OCI-LY7 (cell line): ENCODE data around the gene GJB2. TPM values are rescaled to one million over a fixed set of nuclear protein-coding genes. Genes with fewer than 3 reads are reported as not detected.
A peak's percentile ranks its signal among the peaks of the same experiment; 100 is the strongest.

Experiments used
- BruUV-seq: library from RNA; stranded (reverse); fragments of 400-500 nt; replicated peaks from 2 replicates; lab custom pipeline; 2021; lab: Mats Ljungman, UMichigan
- CTCF ChIA-PET: fragments of 300-600 bp; sonication (Branson Sonifier 250); formaldehyde crosslinking; loops from one replicate; lab custom pipeline; 2022; ENCODE audit warnings: antibody characterized with exemption; ENCODE audit not compliant: unreplicated experiment; lab: Charles Lee
- POLR2A ChIA-PET: fragments of 300-600 bp; sonication (Branson Sonifier 250); formaldehyde crosslinking; loops from one replicate; lab custom pipeline; 2022; ENCODE audit warnings: antibody characterized with exemption; lab: Charles Lee
- DNase-seq: peaks from one replicate; pipeline ENCODE4 v3.0.0-alpha.2; 2015; ENCODE audit warnings: low spot score
- H2AFZ ChIP-seq: fragments of 200-600 bp; sonication (generic), shearing (Covaris generic); 2 replicates; pipeline ENCODE4 v1.6.1; 2014; ENCODE audit warnings: mild to moderate bottlenecking, antibody characterized with exemption, low read length, moderate library complexity
- H3K27ac ChIP-seq: fragments of 200-600 bp; sonication (generic); 2 replicates; pipeline ENCODE4 v1.5.1; 2014; ENCODE audit warnings: mixed run types, low read depth, mild to moderate bottlenecking, moderate library complexity, low read length, inconsistent platforms; ENCODE audit not compliant: poor library complexity, severe bottlenecking
- H3K36me3 ChIP-seq: fragments of 200-600 bp; sonication (generic); 2 replicates; pipeline ENCODE4 v1.6.1; 2014; ENCODE audit warnings: mild to moderate bottlenecking, antibody characterized with exemption, low read length, moderate library complexity, mixed read lengths; ENCODE audit not compliant: insufficient read depth
- H3K4me1 ChIP-seq: fragments of 200-600 bp; sonication (generic); 2 replicates; pipeline ENCODE4 v1.5.1; 2014; ENCODE audit warnings: mild to moderate bottlenecking, low read length; ENCODE audit not compliant: insufficient read depth, poor library complexity, severe bottlenecking
- H3K4me2 ChIP-seq: fragments of 200-600 bp; sonication (generic); 2 replicates; pipeline ENCODE4 v1.6.1; 2014; ENCODE audit warnings: mild to moderate bottlenecking, low read length
- H3K4me3 ChIP-seq: fragments of 200-600 bp; sonication (generic); 2 replicates; pipeline ENCODE4 v1.5.1; 2014; ENCODE audit warnings: mild to moderate bottlenecking, low read depth, low read length; ENCODE audit not compliant: poor library complexity, severe bottlenecking
- H3K79me2 ChIP-seq: fragments of 200-600 bp; sonication (generic); 2 replicates; pipeline ENCODE4 v1.6.1; 2016; ENCODE audit warnings: low read depth, mild to moderate bottlenecking, low read length, moderate library complexity, mixed read lengths; ENCODE audit not compliant: insufficient read depth
- H3K9me2 ChIP-seq: fragments of 200-600 bp; sonication (generic); 2 replicates; pipeline ENCODE4 v1.6.1; 2016; ENCODE audit warnings: mild to moderate bottlenecking, low read length, mixed read lengths; ENCODE audit not compliant: insufficient read depth
- H3K9me3 ChIP-seq: fragments of 200-600 bp; sonication (generic); 2 replicates; pipeline ENCODE4 v1.6.1; 2014; ENCODE audit warnings: mild to moderate bottlenecking, mixed run types, low read length, mixed read lengths
- H4K20me1 ChIP-seq: fragments of 200-600 bp; sonication (generic); 2 replicates; pipeline ENCODE4 v1.6.1; 2014; ENCODE audit warnings: mild to moderate bottlenecking, antibody characterized with exemption, low read length, moderate library complexity, mixed read lengths; ENCODE audit not compliant: insufficient read depth
- CTCF ChIP-seq: fragments of 200-600 bp; sonication (generic); conservative IDR thresholded peaks from 2 replicates; pipeline ENCODE4 v1.5.1; 2014; ENCODE audit warnings: mild to moderate bottlenecking, antibody characterized with exemption, low read length, moderate library complexity, mixed read lengths
- EZH2phosphoT487 ChIP-seq: fragments of 200-600 bp; sonication (generic); IDR thresholded peaks from 2 replicates; pipeline ENCODE4 v1.6.1; 2018; ENCODE audit warnings: low read depth, borderline replicate concordance, mild to moderate bottlenecking, mixed run types, antibody characterized with exemption, low read length, moderate library complexity, mixed read lengths
- intact Hi-C: fragments of 100-400 bp; cut with micrococcal nuclease; formaldehyde crosslinking; loops from one replicate; pipeline ENCODE4 v1.10.0; 2022; ENCODE audit not compliant: unreplicated experiment
- total RNA-seq, 2 experiments: library from RNA; depleted of rRNA in 1 of 2; stranded (reverse); fragments of >200 nt in 1 of 2; shearing (Covaris generic) in 1 of 2; gene quantifications; 2 replicates each; pipeline ENCODE4 v1.2.3, GENCODE V29; 2014 to 2022

Gene GJB2
- total RNA-seq, 2 experiments from 2014 or later: not detected

- no peaks in the 10 kb centered on the region for H3K79me2 ChIP-seq
- intact Hi-C loops: no loop called here
- BruUV-seq: no TSS peak
- H4K20me1 ChIP-seq: 0 out of 2 replicates have a peak, but pooled peaks cover 3% of the 10 kb centered on the region
- H3K27ac ChIP-seq: no peak overlapping the region
- TF ChIP-seq CTCF: no peak
- no peak for TF ChIP-seq EZH2phosphoT487
- H3K4me2 ChIP-seq: no peak overlapping the region
- H3K4me3 ChIP-seq: no peak overlapping the region
- ChIA-PET POLR2A (interaction anchor here (0.6 to 1.6 kb wide), 2 partner anchors 11 to 822 kb away, joined by 6 read pairs; no protein-coding TSS in a partner anchor), CTCF (interaction anchor here (0.6 kb wide), 1 partner anchor 171 kb away, joined by 3 read pairs; no protein-coding TSS in a partner anchor)
- no peak overlapping the region for H2AFZ ChIP-seq
- no peaks in the 10 kb centered on the region for H3K9me2 ChIP-seq
- H3K9me3 ChIP-seq: no peaks in the 10 kb centered on the region
- H3K36me3 ChIP-seq: no peaks in the 10 kb centered on the region
- no peak for DNase-seq
- H3K4me1 ChIP-seq: no peaks in the 10 kb centered on the region
Measured at GRCh38 chr13:20185366-20186056, 7.2 kb downstream of the GJB2 start.

GRCh38 chr13:20182231-20182846 lies 10.4 kb downstream of the GJB2 start:
- BruUV-seq: no TSS peak

More at GRCh38 chr13:20182231-20182846, 10.4 kb downstream of the GJB2 start:
- H2AFZ ChIP-seq: no peak overlapping the region
- H3K4me3 ChIP-seq: no peak overlapping the region
- intact Hi-C loops: loop anchor here (1.0 kb wide), 1 partner anchor 306 kb away; no protein-coding TSS in a partner anchor
- H3K4me2 ChIP-seq: no peak overlapping the region
- no peak overlapping the region for H3K27ac ChIP-seq
- CTCF ChIA-PET: no interaction called here
- H3K9me3 ChIP-seq: no peaks in the 10 kb centered on the region
- no peaks in the 10 kb centered on the region for H3K36me3 ChIP-seq
- no peaks in the 10 kb centered on the region for H3K4me1 ChIP-seq
- POLR2A ChIA-PET: interaction anchor here (0.7 kb wide), 1 partner anchor 1066 kb away, joined by 6 read pairs; no protein-coding TSS in a partner anchor
- DNase-seq: peak; percentile 73
- no peaks in the 10 kb centered on the region for H3K9me2 ChIP-seq
- TF ChIP-seq CTCF (peak; percentile 85), EZH2phosphoT487 (no peak)
- H3K79me2 ChIP-seq: no peaks in the 10 kb centered on the region
- 0 out of 2 replicates have a peak, but pooled peaks cover 3% of the 10 kb centered on the region for H4K20me1 ChIP-seq
